Esophagus muscularis mucosa (tissue), 4 donors: ENCODE data around the gene FAM186B.

Source experiments
- EP300 ChIP-seq: sonication (generic); formaldehyde crosslinking; IDR thresholded peaks from one replicate; pipeline ENCODE4 v1.6.1; 2017; ENCODE audit warnings: antibody characterized with exemption
- POLR2A ChIP-seq: fragments of 450-650 bp; IDR thresholded peaks from one replicate; pipeline ENCODE4 v1.6.1; 2017; ENCODE audit warnings: antibody characterized with exemption, moderate library complexity, mild to moderate bottlenecking, low read depth
- POLR2AphosphoS5 ChIP-seq, 2 donors: sonication (generic); formaldehyde crosslinking; IDR thresholded peaks; one replicate each; pipeline ENCODE4 v1.6.1; 2017; ENCODE audit warnings: antibody characterized with exemption in 2 of 2
- TF ChIP-seq, protein P1 (sequence below), 3 experiments: fragments of 200-600 bp in 2 of 3; fragments of 450-650 bp in 1 of 3; sonication (generic) in 2 of 3; IDR thresholded peaks; one replicate each; pipeline ENCODE4 v1.5.1; 2017 to 2019; ENCODE audit warnings: antibody characterized with exemption in 3 of 3, mild to moderate bottlenecking in 2 of 3, moderate library complexity in 1 of 3

DNA sequence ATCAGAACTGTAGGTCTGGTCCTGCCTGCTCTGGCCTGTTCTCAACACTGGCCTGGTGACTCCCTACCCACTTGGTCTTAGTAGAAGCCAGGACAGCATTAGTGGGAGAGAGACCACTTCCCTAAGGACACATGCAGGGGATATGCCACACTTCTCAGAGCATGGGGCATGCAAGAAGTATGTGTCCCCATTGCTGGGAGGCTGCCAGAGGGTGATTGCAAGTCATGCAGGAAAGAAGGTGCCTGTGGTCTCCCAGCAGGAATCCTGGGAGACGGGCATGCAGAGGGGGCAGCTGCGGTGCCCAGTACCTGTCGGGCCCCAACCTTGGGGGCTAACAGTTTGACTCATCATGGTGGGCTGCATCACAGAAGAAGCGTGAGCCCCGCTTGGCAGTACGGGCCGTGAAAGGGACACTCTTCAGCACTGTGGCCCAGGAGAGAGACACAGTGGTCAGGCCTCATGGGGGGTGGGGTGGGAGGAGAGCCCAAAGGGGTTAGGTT, 40.9 kb upstream of the FAM186B start:
- TF ChIP-seq, protein P1, sequence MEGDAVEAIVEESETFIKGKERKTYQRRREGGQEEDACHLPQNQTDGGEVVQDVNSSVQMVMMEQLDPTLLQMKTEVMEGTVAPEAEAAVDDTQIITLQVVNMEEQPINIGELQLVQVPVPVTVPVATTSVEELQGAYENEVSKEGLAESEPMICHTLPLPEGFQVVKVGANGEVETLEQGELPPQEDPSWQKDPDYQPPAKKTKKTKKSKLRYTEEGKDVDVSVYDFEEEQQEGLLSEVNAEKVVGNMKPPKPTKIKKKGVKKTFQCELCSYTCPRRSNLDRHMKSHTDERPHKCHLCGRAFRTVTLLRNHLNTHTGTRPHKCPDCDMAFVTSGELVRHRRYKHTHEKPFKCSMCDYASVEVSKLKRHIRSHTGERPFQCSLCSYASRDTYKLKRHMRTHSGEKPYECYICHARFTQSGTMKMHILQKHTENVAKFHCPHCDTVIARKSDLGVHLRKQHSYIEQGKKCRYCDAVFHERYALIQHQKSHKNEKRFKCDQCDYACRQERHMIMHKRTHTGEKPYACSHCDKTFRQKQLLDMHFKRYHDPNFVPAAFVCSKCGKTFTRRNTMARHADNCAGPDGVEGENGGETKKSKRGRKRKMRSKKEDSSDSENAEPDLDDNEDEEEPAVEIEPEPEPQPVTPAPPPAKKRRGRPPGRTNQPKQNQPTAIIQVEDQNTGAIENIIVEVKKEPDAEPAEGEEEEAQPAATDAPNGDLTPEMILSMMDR (IDR thresholded peaks at IDR 0.05): no peak
- TF ChIP-seq POLR2AphosphoS5 (IDR thresholded peaks at IDR 0.05): no peak
- no peak for TF ChIP-seq POLR2A
- no peak for TF ChIP-seq EP300
